ENCODE data around the gene PSMB7.

Gene PSMB7

GRCh38 chr9:124442379-124442778 lies 27.1 kb upstream of the PSMB7 start:
- Histone ChIP-seq H3K36me3 (ENCODE audit: control insufficient read depth, insufficient read depth, low read length) (no peaks in the 10 kb centered on the region), H3K9ac (ENCODE audit: low read depth, low read length) (no peak overlapping the region), H3K4me1 (ENCODE audit: control insufficient read depth, insufficient read depth, low read length) (no peaks in the 10 kb centered on the region), H3K27me3 (ENCODE audit: control insufficient read depth, insufficient read depth, low read length) (no peaks in the 10 kb centered on the region), H3K27ac (ENCODE audit: low read depth, low read length) (no peak overlapping the region), H3K9me3 (ENCODE audit: control insufficient read depth, insufficient read depth, low read length) (no peaks in the 10 kb centered on the region), H3K4me3 (ENCODE audit: low read depth, low read length) (no peak overlapping the region)

- Histone ChIP-seq H3K9ac (ENCODE audit: low read depth, low read length) (no peak overlapping the region), H3K4me1 (ENCODE audit: control insufficient read depth, insufficient read depth, low read length) (no peaks in the 10 kb centered on the region), H3K27me3 (ENCODE audit: control insufficient read depth, insufficient read depth, low read length) (no peaks in the 10 kb centered on the region), H3K9me3 (ENCODE audit: control insufficient read depth, insufficient read depth, low read length) (no peaks in the 10 kb centered on the region), H3K36me3 (ENCODE audit: control insufficient read depth, insufficient read depth, low read length) (no peaks in the 10 kb centered on the region), H3K27ac (ENCODE audit: low read depth, low read length) (no peak overlapping the region), H3K4me3 (ENCODE audit: low read depth, low read length) (no peak overlapping the region)
Observed at GRCh38 chr9:124441291-124441690, 26.0 kb upstream of the PSMB7 start.

GRCh38 chr9:124440786-124441185 lies 25.5 kb upstream of the PSMB7 start:
- Histone ChIP-seq H3K27ac (ENCODE audit: low read depth, low read length) (no peak overlapping the region), H3K9ac (ENCODE audit: low read depth, low read length) (no peak overlapping the region), H3K9me3 (ENCODE audit: control insufficient read depth, insufficient read depth, low read length) (no peaks in the 10 kb centered on the region), H3K36me3 (ENCODE audit: control insufficient read depth, insufficient read depth, low read length) (no peaks in the 10 kb centered on the region), H3K4me1 (ENCODE audit: control insufficient read depth, insufficient read depth, low read length) (no peaks in the 10 kb centered on the region), H3K27me3 (ENCODE audit: control insufficient read depth, insufficient read depth, low read length) (no peaks in the 10 kb centered on the region), H3K4me3 (ENCODE audit: low read depth, low read length) (no peak overlapping the region)

- Histone ChIP-seq H3K9ac (ENCODE audit: low read depth, low read length) (no peak overlapping the region), H3K4me1 (ENCODE audit: control insufficient read depth, insufficient read depth, low read length) (no peaks in the 10 kb centered on the region), H3K27me3 (ENCODE audit: control insufficient read depth, insufficient read depth, low read length) (no peaks in the 10 kb centered on the region), H3K4me3 (ENCODE audit: low read depth, low read length) (no peak overlapping the region), H3K9me3 (ENCODE audit: control insufficient read depth, insufficient read depth, low read length) (no peaks in the 10 kb centered on the region), H3K36me3 (ENCODE audit: control insufficient read depth, insufficient read depth, low read length) (no peaks in the 10 kb centered on the region), H3K27ac (ENCODE audit: low read depth, low read length) (no peak overlapping the region)
Observed at GRCh38 chr9:124439686-124440243, 24.5 kb upstream of the PSMB7 start.

- H3K4me3 ChIP-seq (ENCODE audit: low read depth, low read length) = no peak overlapping the region
- no peak overlapping the region for H3K27ac ChIP-seq (ENCODE audit: low read depth, low read length)
- no peaks in the 10 kb centered on the region for H3K9me3 ChIP-seq (ENCODE audit: control insufficient read depth, insufficient read depth, low read length)
- no peaks in the 10 kb centered on the region for H3K27me3 ChIP-seq (ENCODE audit: control insufficient read depth, insufficient read depth, low read length)
- no peaks in the 10 kb centered on the region for H3K36me3 ChIP-seq (ENCODE audit: control insufficient read depth, insufficient read depth, low read length)
- H3K4me1 ChIP-seq (ENCODE audit: control insufficient read depth, insufficient read depth, low read length) = no peaks in the 10 kb centered on the region
- no peak overlapping the region for H3K9ac ChIP-seq (ENCODE audit: low read depth, low read length)
Observed at GRCh38 chr9:124439086-124439485, 23.8 kb upstream of the PSMB7 start.

GRCh38 chr9:124438091-124438490 lies 22.8 kb upstream of the PSMB7 start:
- Histone ChIP-seq H3K27ac (ENCODE audit: low read depth, low read length) (no peak overlapping the region), H3K27me3 (ENCODE audit: control insufficient read depth, insufficient read depth, low read length) (no peaks in the 10 kb centered on the region), H3K4me3 (ENCODE audit: low read depth, low read length) (no peak overlapping the region), H3K4me1 (ENCODE audit: control insufficient read depth, insufficient read depth, low read length) (no peaks in the 10 kb centered on the region), H3K9ac (ENCODE audit: low read depth, low read length) (no peak overlapping the region), H3K9me3 (ENCODE audit: control insufficient read depth, insufficient read depth, low read length) (no peaks in the 10 kb centered on the region), H3K36me3 (ENCODE audit: control insufficient read depth, insufficient read depth, low read length) (no peaks in the 10 kb centered on the region)

GRCh38 chr9:124437086-124437485 lies 21.8 kb upstream of the PSMB7 start:
- no peak overlapping the region for H3K9ac ChIP-seq (ENCODE audit: low read depth, low read length)
- H3K4me3 ChIP-seq (ENCODE audit: low read depth, low read length) = no peak overlapping the region
- H3K27ac ChIP-seq (ENCODE audit: low read depth, low read length) = no peak overlapping the region
- no peaks in the 10 kb centered on the region for H3K36me3 ChIP-seq (ENCODE audit: control insufficient read depth, insufficient read depth, low read length)
- no peaks in the 10 kb centered on the region for H3K27me3 ChIP-seq (ENCODE audit: control insufficient read depth, insufficient read depth, low read length)
- H3K4me1 ChIP-seq (ENCODE audit: control insufficient read depth, insufficient read depth, low read length) = no peaks in the 10 kb centered on the region
- no peaks in the 10 kb centered on the region for H3K9me3 ChIP-seq (ENCODE audit: control insufficient read depth, insufficient read depth, low read length)

- Histone ChIP-seq H3K36me3 (ENCODE audit: control insufficient read depth, insufficient read depth, low read length) (no peaks in the 10 kb centered on the region), H3K27ac (ENCODE audit: low read depth, low read length) (no peak overlapping the region), H3K4me3 (ENCODE audit: low read depth, low read length) (no peak overlapping the region), H3K4me1 (ENCODE audit: control insufficient read depth, insufficient read depth, low read length) (no peaks in the 10 kb centered on the region), H3K9me3 (ENCODE audit: control insufficient read depth, insufficient read depth, low read length) (no peaks in the 10 kb centered on the region), H3K9ac (ENCODE audit: low read depth, low read length) (no peak overlapping the region), H3K27me3 (ENCODE audit: control insufficient read depth, insufficient read depth, low read length) (no peaks in the 10 kb centered on the region)
Observed at GRCh38 chr9:124436320-124436719, 21.1 kb upstream of the PSMB7 start.

GRCh38 chr9:124429530-124429867 lies 14.3 kb upstream of the PSMB7 start:
- no peaks in the 10 kb centered on the region for H3K9me3 ChIP-seq (ENCODE audit: control insufficient read depth, insufficient read depth, low read length)
- H3K4me3 ChIP-seq (ENCODE audit: low read depth, low read length) = no peak overlapping the region
- no peak overlapping the region for H3K27ac ChIP-seq (ENCODE audit: low read depth, low read length)
- H3K36me3 ChIP-seq (ENCODE audit: control insufficient read depth, insufficient read depth, low read length) = no peaks in the 10 kb centered on the region
- no peak overlapping the region for H3K9ac ChIP-seq (ENCODE audit: low read depth, low read length)
- no peaks in the 10 kb centered on the region for H3K4me1 ChIP-seq (ENCODE audit: control insufficient read depth, insufficient read depth, low read length)
- H3K27me3 ChIP-seq (ENCODE audit: control insufficient read depth, insufficient read depth, low read length) = no peaks in the 10 kb centered on the region

GRCh38 chr9:124428751-124429529 lies 13.7 kb upstream of the PSMB7 start:
- Histone ChIP-seq H3K4me3 (ENCODE audit: low read depth, low read length) (no peak overlapping the region), H3K9me3 (ENCODE audit: control insufficient read depth, insufficient read depth, low read length) (no peaks in the 10 kb centered on the region), H3K27me3 (ENCODE audit: control insufficient read depth, insufficient read depth, low read length) (no peaks in the 10 kb centered on the region), H3K9ac (ENCODE audit: low read depth, low read length) (no peak overlapping the region), H3K36me3 (ENCODE audit: control insufficient read depth, insufficient read depth, low read length) (no peaks in the 10 kb centered on the region), H3K4me1 (ENCODE audit: control insufficient read depth, insufficient read depth, low read length) (no peaks in the 10 kb centered on the region), H3K27ac (ENCODE audit: low read depth, low read length) (no peak overlapping the region)

- Histone ChIP-seq H3K9ac (ENCODE audit: low read depth, low read length) (no peak overlapping the region), H3K4me1 (ENCODE audit: control insufficient read depth, insufficient read depth, low read length) (no peaks in the 10 kb centered on the region), H3K4me3 (ENCODE audit: low read depth, low read length) (no peak overlapping the region), H3K27ac (ENCODE audit: low read depth, low read length) (no peak overlapping the region), H3K27me3 (ENCODE audit: control insufficient read depth, insufficient read depth, low read length) (no peaks in the 10 kb centered on the region; the same call in 1 of the 2 replicates), H3K36me3 (ENCODE audit: control insufficient read depth, insufficient read depth, low read length) (no peaks in the 10 kb centered on the region), H3K9me3 (ENCODE audit: control insufficient read depth, insufficient read depth, low read length) (no peaks in the 10 kb centered on the region)
Observed at GRCh38 chr9:124427281-124427680, 12.0 kb upstream of the PSMB7 start.
